HepG2 (cell line): ENCODE results near the gene ZNF485. TPM values are rescaled to one million over a fixed set of nuclear protein-coding genes. Genes with fewer than 3 reads are reported as not detected.

Source experiments
- CENPBD1 ChIP-seq: sonication (generic); formaldehyde crosslinking; IDR thresholded peaks from 2 replicates; pipeline ENCODE4 v1.8.0; 2022; ENCODE audit warnings: missing genetic modification reagents, low read depth, mild to moderate bottlenecking, borderline replicate concordance
- ETS1 ChIP-seq: sonication (generic); formaldehyde crosslinking; IDR thresholded peaks from 2 replicates; pipeline ENCODE4 v1.4.0; 2020; ENCODE audit warnings: missing genetic modification reagents
- ETV5 ChIP-seq: IDR thresholded peaks from 2 replicates; pipeline ENCODE4 v1.6.1; 2018; ENCODE audit warnings: missing biosample characterization, missing genetic modification reagents, inconsistent platforms, borderline replicate concordance
- FOXC1 ChIP-seq: sonication (generic); formaldehyde crosslinking; IDR thresholded peaks from 2 replicates; pipeline ENCODE4 v1.8.0; 2022; ENCODE audit warnings: mild to moderate bottlenecking, missing genetic modification reagents, borderline replicate concordance
- JUND ChIP-seq: sonication (generic); formaldehyde crosslinking; IDR thresholded peaks from 2 replicates; pipeline ENCODE4 v1.8.0; 2022; ENCODE audit warnings: mild to moderate bottlenecking, missing genetic modification reagents
- MAFK ChIP-seq, 2 experiments: IDR thresholded peaks in 1 of 2; conservative IDR thresholded peaks in 1 of 2; 2 replicates each; pipeline ENCODE4 v1.6.1; 2011; ENCODE audit warnings: improper control_type of control experiment in 2 of 2, low read length in 2 of 2
- MBNL3 ChIP-seq: fragments of 250-450 bp; sonication (Bioruptor Pico); conservative IDR thresholded peaks from 2 replicates; pipeline ENCODE4 v1.8.0; 2022; ENCODE audit warnings: mild to moderate bottlenecking, inconsistent platforms
- MTA1 ChIP-seq: sonication (generic); formaldehyde crosslinking; IDR thresholded peaks from 2 replicates; pipeline ENCODE4 v1.4.0; 2020; ENCODE audit warnings: missing genetic modification reagents, mild to moderate bottlenecking, borderline replicate concordance
- NFKB2 ChIP-seq: sonication (generic); formaldehyde crosslinking; IDR thresholded peaks from 2 replicates; pipeline ENCODE4 v1.4.0; 2020; ENCODE audit warnings: missing genetic modification reagents, borderline replicate concordance
- NPAS2 ChIP-seq: sonication (generic); formaldehyde crosslinking; IDR thresholded peaks from 2 replicates; pipeline ENCODE4 v1.8.0; 2022; ENCODE audit warnings: mild to moderate bottlenecking, missing genetic modification reagents, borderline replicate concordance
- SETDB1 ChIP-seq: sonication (generic); formaldehyde crosslinking; IDR thresholded peaks from 2 replicates; pipeline ENCODE4 v1.5.1; 2020; ENCODE audit warnings: missing genetic modification reagents, mild to moderate bottlenecking, borderline replicate concordance
- SP2 ChIP-seq: sonication (generic); formaldehyde crosslinking; IDR thresholded peaks from 2 replicates; pipeline ENCODE4 v1.5.1; 2020; ENCODE audit warnings: mild to moderate bottlenecking, missing genetic modification reagents
- SP4 ChIP-seq: sonication (generic); formaldehyde crosslinking; IDR thresholded peaks from 2 replicates; pipeline ENCODE4 v1.8.1; 2023; ENCODE audit warnings: mild to moderate bottlenecking, missing genetic modification reagents
- TBX2 ChIP-seq: sonication (generic); formaldehyde crosslinking; IDR thresholded peaks from 2 replicates; pipeline ENCODE4 v1.5.0; 2020; ENCODE audit warnings: missing genetic modification reagents, mild to moderate bottlenecking, borderline replicate concordance
- ZNF225 ChIP-seq: sonication (generic); formaldehyde crosslinking; IDR thresholded peaks from 2 replicates; pipeline ENCODE4 v1.4.0; 2020; ENCODE audit warnings: mild to moderate bottlenecking, missing genetic modification reagents
- polyA plus RNA-seq, 8 experiments: library from polyadenylated mRNA; depleted of rRNA in 3 of 8; stranded (reverse) in 7 of 8; unstranded in 1 of 8; fragments of >200 nt; fragmentation: Illumina TruSeq in 4 of 8; extraction: Trizol in 4 of 8; gene quantifications; 2 replicates each; pipeline versions ENCODE4 v1.2.1 to v1.2.3, GENCODE V29; 2011 to 2016; ENCODE audit warnings: low read depth in 4 of 8, missing spikeins in 1 of 8, mixed read lengths in 1 of 8; ENCODE audit not compliant: insufficient read depth in 1 of 8
- total RNA-seq, 5 experiments: library from RNA; depleted of rRNA; stranded (reverse); fragments of >200 nt; fragmentation: Illumina TruSeq; extraction: Trizol; gene quantifications; 2 replicates each; pipeline ENCODE4 v1.2.3, GENCODE V29; 2016; ENCODE audit warnings: low read depth in 1 of 5
- TF ChIP-seq, protein P1 (sequence below): sonication (generic); formaldehyde crosslinking; IDR thresholded peaks from 2 replicates; pipeline ENCODE4 v1.5.0; 2020; ENCODE audit warnings: mild to moderate bottlenecking, missing genetic modification reagents
- TF ChIP-seq, protein P2 (sequence below): sonication (generic); formaldehyde crosslinking; IDR thresholded peaks from 2 replicates; pipeline ENCODE4 v1.4.0; 2020; ENCODE audit warnings: missing genetic modification reagents, mild to moderate bottlenecking, borderline replicate concordance
- TF ChIP-seq, protein P3 (sequence below): sonication (generic); formaldehyde crosslinking; IDR thresholded peaks from 2 replicates; pipeline ENCODE4 v1.4.0; 2020; ENCODE audit warnings: missing genetic modification reagents

ZNF485 gene
- total and polyA plus RNA-seq, 2 of the 13 experiments (the other 11 are each of a cell fraction or from before 2014, with no cell fraction given) = 1.4 to 3.3 TPM

- TF ChIP-seq CENPBD1 (CRISPR knock-in tag) (no peak), SP2 (CRISPR knock-in tag) (peak; percentile 43; the same call in 1 of the 2 replicates), FOXC1 (no peak), JUND (CRISPR knock-in tag) (no peak), NPAS2 (CRISPR knock-in tag) (no peak), SP4 (no peak), ETS1 (CRISPR knock-in tag) (no peak), NFKB2 (peak; percentile 39; the same call in 1 of the 2 replicates), ZNF225 (no peak), TBX2 (CRISPR knock-in tag) (0 out of 2 replicates have a peak, but pooled peaks have one; percentile 39), MAFK (conservative IDR thresholded peaks at IDR 0.05 in 1 of 2, IDR thresholded peaks at IDR 0.05 in 1 of 2; ENCODE audit: low read length in 2 of 2) (no peak), SETDB1 (CRISPR knock-in tag) (no peak), MTA1 (CRISPR knock-in tag) (no peak), ETV5 (CRISPR knock-in tag) (peak; percentile 42; the same call in 1 of the 2 replicates), MBNL3 (CRISPR knock-in tag) (no peak)
- TF ChIP-seq, protein P1, sequence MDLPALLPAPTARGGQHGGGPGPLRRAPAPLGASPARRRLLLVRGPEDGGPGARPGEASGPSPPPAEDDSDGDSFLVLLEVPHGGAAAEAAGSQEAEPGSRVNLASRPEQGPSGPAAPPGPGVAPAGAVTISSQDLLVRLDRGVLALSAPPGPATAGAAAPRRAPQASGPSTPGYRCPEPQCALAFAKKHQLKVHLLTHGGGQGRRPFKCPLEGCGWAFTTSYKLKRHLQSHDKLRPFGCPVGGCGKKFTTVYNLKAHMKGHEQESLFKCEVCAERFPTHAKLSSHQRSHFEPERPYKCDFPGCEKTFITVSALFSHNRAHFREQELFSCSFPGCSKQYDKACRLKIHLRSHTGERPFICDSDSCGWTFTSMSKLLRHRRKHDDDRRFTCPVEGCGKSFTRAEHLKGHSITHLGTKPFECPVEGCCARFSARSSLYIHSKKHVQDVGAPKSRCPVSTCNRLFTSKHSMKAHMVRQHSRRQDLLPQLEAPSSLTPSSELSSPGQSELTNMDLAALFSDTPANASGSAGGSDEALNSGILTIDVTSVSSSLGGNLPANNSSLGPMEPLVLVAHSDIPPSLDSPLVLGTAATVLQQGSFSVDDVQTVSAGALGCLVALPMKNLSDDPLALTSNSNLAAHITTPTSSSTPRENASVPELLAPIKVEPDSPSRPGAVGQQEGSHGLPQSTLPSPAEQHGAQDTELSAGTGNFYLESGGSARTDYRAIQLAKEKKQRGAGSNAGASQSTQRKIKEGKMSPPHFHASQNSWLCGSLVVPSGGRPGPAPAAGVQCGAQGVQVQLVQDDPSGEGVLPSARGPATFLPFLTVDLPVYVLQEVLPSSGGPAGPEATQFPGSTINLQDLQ = no peak
- TF ChIP-seq, protein P2, sequence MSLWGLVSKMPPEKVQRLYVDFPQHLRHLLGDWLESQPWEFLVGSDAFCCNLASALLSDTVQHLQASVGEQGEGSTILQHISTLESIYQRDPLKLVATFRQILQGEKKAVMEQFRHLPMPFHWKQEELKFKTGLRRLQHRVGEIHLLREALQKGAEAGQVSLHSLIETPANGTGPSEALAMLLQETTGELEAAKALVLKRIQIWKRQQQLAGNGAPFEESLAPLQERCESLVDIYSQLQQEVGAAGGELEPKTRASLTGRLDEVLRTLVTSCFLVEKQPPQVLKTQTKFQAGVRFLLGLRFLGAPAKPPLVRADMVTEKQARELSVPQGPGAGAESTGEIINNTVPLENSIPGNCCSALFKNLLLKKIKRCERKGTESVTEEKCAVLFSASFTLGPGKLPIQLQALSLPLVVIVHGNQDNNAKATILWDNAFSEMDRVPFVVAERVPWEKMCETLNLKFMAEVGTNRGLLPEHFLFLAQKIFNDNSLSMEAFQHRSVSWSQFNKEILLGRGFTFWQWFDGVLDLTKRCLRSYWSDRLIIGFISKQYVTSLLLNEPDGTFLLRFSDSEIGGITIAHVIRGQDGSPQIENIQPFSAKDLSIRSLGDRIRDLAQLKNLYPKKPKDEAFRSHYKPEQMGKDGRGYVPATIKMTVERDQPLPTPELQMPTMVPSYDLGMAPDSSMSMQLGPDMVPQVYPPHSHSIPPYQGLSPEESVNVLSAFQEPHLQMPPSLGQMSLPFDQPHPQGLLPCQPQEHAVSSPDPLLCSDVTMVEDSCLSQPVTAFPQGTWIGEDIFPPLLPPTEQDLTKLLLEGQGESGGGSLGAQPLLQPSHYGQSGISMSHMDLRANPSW (CRISPR knock-in tag) = no peak
- TF ChIP-seq, protein P3, sequence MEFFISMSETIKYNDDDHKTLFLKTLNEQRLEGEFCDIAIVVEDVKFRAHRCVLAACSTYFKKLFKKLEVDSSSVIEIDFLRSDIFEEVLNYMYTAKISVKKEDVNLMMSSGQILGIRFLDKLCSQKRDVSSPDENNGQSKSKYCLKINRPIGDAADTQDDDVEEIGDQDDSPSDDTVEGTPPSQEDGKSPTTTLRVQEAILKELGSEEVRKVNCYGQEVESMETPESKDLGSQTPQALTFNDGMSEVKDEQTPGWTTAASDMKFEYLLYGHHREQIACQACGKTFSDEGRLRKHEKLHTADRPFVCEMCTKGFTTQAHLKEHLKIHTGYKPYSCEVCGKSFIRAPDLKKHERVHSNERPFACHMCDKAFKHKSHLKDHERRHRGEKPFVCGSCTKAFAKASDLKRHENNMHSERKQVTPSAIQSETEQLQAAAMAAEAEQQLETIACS (CRISPR knock-in tag) = no peak
Observed at GRCh38 chr10:43606323-43607198, at the start of gene ZNF485 (continued).
